GM12878 (cell line): Measurements from ENCODE around the gene FRMD8. TPM values are rescaled to one million over a fixed set of nuclear protein-coding genes. Genes with fewer than 3 reads are reported as not detected.

Source experiments
- BRCA1 ChIP-seq: IDR thresholded peaks from 2 replicates; pipeline ENCODE4 v1.6.1; 2011; ENCODE audit warnings: low read depth, low read length, improper control_type of control experiment
- ETV6 ChIP-seq, 2 experiments: fragments of 450-650 bp in 1 of 2; IDR thresholded peaks in 1 of 2; conservative IDR thresholded peaks in 1 of 2; 2 replicates each; pipeline ENCODE4 v1.6.1; 2014; ENCODE audit warnings: antibody characterized with exemption in 1 of 2, borderline replicate concordance in 1 of 2, low read depth in 1 of 2, mild to moderate bottlenecking in 1 of 2, moderate library complexity in 1 of 2
- FOXK2 ChIP-seq: fragments of 450-650 bp; IDR thresholded peaks from 2 replicates; pipeline ENCODE4 v1.6.1; 2017; ENCODE audit warnings: mild to moderate bottlenecking, moderate library complexity
- HDAC6 ChIP-seq: fragments of 200-600 bp; sonication (generic); IDR thresholded peaks from one replicate; pipeline ENCODE4 v1.8.0; 2017; ENCODE audit warnings: antibody characterized with exemption; ENCODE audit not compliant: unreplicated experiment
- JUND ChIP-seq: IDR thresholded peaks from 2 replicates; pipeline ENCODE4 v1.6.1; 2012; ENCODE audit warnings: low read depth, mild to moderate bottlenecking, low read length, improper control_type of control experiment, moderate library complexity
- NRF1 ChIP-seq: conservative IDR thresholded peaks from 2 replicates; pipeline ENCODE4 v1.6.1; 2011; ENCODE audit warnings: mild to moderate bottlenecking, low read depth, low read length, improper control_type of control experiment
- SUPT20H ChIP-seq: IDR thresholded peaks from 2 replicates; pipeline ENCODE4 v1.6.1; 2011; ENCODE audit warnings: low read depth, mild to moderate bottlenecking, low read length, moderate library complexity, borderline replicate concordance; ENCODE audit not compliant: control insufficient read depth
- TCF3 ChIP-seq: IDR thresholded peaks from 2 replicates; pipeline ENCODE4 v1.6.1; 2012; ENCODE audit warnings: low read depth, mild to moderate bottlenecking, low read length, borderline replicate concordance; ENCODE audit not compliant: insufficient read depth
- ZNF622 ChIP-seq: fragments of 450-650 bp; IDR thresholded peaks from 2 replicates; pipeline ENCODE4 v1.6.1; 2017; ENCODE audit warnings: mild to moderate bottlenecking, inconsistent platforms
- polyA plus RNA-seq, 11 experiments: library from polyadenylated mRNA; depleted of rRNA in 4 of 11; unstranded in 6 of 11; stranded (reverse) in 5 of 11; fragments of >200 nt; fragmentation: Nextera tagmentation in 4 of 11; fragmentation: Illumina TruSeq in 1 of 11; extraction: Ambion mirVana in 4 of 11; extraction: Trizol in 1 of 11; gene quantifications; 1 replicate in 1 of 11; 2 replicates in 10 of 11; pipeline versions ENCODE4 v1.2.1 to v1.2.3, GENCODE V29; 2011 to 2016; ENCODE audit warnings: inconsistent platforms in 2 of 11, missing spikeins in 2 of 11, low read depth in 1 of 11
- total RNA-seq, 4 experiments: library from RNA; depleted of rRNA in 3 of 4; stranded (reverse); fragments of >200 nt in 3 of 4; fragmentation: Illumina TruSeq in 1 of 4; extraction: Trizol in 1 of 4; gene quantifications; 2 replicates each; pipeline versions ENCODE4 v1.2.1 to v1.2.3, GENCODE V29; 2013 to 2021
- TF ChIP-seq, protein P1 (sequence below): fragments of 450-650 bp; IDR thresholded peaks from 2 replicates; pipeline ENCODE4 v1.6.1; 2014; ENCODE audit warnings: mild to moderate bottlenecking
- TF ChIP-seq, protein P2 (sequence below): IDR thresholded peaks from 2 replicates; pipeline ENCODE4 v1.6.1; 2012; ENCODE audit warnings: mild to moderate bottlenecking, low read depth, low read length

The FRMD8 gene
- total and polyA plus RNA-seq, 10 of the 15 experiments (the other 5 are each of a cell fraction or from before 2014, with no cell fraction given): 8.3 to 69.4 (median 28.0) TPM

DNA sequence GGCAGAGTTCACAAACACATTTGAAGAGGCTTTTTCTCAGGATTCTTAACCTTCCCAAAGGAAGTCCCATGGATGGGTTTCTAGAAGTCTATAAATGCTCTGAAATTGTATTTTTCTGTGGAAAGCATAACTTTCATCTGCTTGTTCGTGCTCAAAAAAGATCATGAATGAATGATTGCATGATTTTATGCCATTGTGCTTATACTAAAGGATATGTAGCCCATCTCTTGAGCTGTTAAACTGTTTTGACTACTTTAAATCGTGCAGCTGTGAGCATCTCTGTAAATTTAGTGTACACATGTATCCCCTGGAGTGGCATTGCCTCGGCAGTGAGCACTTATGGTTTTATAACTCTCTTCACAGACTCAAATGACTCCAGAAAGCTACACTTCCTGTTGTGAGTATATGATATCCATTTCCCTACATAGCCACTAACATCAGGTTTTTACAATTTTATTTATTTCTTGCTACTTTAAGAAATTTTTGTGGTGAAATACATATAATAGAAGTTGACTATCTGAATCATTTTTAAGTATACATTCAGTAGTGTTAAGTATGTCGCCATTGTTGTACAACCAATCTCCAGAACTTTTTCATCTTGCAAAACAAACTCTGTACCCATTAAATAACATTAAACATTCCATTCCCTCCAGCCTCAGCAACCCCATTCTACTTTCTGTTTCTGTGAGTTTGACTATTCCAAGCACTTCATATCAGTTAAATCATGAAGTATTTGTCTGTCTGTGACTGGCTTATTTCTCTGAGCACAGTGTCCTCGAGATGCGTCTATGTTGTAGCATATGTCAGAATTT, 44.2 kb downstream of the FRMD8 start (continued):
- TF ChIP-seq ZNF622 (no peak), SUPT20H (no peak), BRCA1 (no peak), ETV6 (conservative IDR thresholded peaks at IDR 0.05 in 1 of 2, IDR thresholded peaks at IDR 0.05 in 1 of 2; ENCODE audit: borderline replicate concordance in 1 of 2, low read depth in 1 of 2) (peak in 1 of 2 experiments; percentile 7; a peak in 1 of 4 replicates), JUND (no peak), TCF3 (no peak), FOXK2 (no peak), HDAC6 (no peak), NRF1 (no peak)
- TF ChIP-seq, protein P1, sequence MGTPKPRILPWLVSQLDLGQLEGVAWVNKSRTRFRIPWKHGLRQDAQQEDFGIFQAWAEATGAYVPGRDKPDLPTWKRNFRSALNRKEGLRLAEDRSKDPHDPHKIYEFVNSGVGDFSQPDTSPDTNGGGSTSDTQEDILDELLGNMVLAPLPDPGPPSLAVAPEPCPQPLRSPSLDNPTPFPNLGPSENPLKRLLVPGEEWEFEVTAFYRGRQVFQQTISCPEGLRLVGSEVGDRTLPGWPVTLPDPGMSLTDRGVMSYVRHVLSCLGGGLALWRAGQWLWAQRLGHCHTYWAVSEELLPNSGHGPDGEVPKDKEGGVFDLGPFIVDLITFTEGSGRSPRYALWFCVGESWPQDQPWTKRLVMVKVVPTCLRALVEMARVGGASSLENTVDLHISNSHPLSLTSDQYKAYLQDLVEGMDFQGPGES: no peak
- TF ChIP-seq, protein P2, sequence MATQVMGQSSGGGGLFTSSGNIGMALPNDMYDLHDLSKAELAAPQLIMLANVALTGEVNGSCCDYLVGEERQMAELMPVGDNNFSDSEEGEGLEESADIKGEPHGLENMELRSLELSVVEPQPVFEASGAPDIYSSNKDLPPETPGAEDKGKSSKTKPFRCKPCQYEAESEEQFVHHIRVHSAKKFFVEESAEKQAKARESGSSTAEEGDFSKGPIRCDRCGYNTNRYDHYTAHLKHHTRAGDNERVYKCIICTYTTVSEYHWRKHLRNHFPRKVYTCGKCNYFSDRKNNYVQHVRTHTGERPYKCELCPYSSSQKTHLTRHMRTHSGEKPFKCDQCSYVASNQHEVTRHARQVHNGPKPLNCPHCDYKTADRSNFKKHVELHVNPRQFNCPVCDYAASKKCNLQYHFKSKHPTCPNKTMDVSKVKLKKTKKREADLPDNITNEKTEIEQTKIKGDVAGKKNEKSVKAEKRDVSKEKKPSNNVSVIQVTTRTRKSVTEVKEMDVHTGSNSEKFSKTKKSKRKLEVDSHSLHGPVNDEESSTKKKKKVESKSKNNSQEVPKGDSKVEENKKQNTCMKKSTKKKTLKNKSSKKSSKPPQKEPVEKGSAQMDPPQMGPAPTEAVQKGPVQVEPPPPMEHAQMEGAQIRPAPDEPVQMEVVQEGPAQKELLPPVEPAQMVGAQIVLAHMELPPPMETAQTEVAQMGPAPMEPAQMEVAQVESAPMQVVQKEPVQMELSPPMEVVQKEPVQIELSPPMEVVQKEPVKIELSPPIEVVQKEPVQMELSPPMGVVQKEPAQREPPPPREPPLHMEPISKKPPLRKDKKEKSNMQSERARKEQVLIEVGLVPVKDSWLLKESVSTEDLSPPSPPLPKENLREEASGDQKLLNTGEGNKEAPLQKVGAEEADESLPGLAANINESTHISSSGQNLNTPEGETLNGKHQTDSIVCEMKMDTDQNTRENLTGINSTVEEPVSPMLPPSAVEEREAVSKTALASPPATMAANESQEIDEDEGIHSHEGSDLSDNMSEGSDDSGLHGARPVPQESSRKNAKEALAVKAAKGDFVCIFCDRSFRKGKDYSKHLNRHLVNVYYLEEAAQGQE: no peak
